Hepatocyte (in vitro differentiated cells): ENCODE data around the gene EYS.

Source experiments
- EZH2phosphoT487 ChIP-seq: fragments of 200-600 bp; sonication (generic); IDR thresholded peaks from one replicate; pipeline ENCODE4 v1.6.1; 2018; ENCODE audit warnings: antibody characterized with exemption, mild to moderate bottlenecking, low read depth, moderate library complexity; ENCODE audit not compliant: unreplicated experiment, severe bottlenecking
- TF ChIP-seq, protein P1 (sequence below): fragments of 200-600 bp; sonication (generic); IDR thresholded peaks from 2 replicates; pipeline ENCODE4 v1.5.1; 2016; ENCODE audit warnings: antibody characterized with exemption, mild to moderate bottlenecking; ENCODE audit not compliant: poor library complexity

DNA sequence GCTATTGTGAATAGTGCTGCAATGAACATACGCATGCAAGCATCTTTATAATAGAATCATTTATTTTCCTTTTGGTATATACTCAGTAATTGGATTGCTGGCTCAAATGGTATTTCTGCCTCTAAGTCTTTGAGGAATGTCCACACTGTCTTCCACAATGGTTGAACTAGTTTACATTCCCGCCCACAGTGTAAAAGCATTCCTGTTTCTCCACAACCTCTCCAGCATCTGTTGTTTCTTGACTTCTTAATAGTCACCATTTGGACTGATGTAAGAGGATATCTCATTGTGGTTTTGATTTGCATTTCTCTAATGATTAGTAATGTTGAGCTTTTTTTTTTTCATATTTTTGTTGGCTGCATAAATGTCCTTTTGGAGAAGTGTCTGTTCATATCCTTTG is 1862.7 kb downstream of the EYS start:
- TF ChIP-seq, protein P1, sequence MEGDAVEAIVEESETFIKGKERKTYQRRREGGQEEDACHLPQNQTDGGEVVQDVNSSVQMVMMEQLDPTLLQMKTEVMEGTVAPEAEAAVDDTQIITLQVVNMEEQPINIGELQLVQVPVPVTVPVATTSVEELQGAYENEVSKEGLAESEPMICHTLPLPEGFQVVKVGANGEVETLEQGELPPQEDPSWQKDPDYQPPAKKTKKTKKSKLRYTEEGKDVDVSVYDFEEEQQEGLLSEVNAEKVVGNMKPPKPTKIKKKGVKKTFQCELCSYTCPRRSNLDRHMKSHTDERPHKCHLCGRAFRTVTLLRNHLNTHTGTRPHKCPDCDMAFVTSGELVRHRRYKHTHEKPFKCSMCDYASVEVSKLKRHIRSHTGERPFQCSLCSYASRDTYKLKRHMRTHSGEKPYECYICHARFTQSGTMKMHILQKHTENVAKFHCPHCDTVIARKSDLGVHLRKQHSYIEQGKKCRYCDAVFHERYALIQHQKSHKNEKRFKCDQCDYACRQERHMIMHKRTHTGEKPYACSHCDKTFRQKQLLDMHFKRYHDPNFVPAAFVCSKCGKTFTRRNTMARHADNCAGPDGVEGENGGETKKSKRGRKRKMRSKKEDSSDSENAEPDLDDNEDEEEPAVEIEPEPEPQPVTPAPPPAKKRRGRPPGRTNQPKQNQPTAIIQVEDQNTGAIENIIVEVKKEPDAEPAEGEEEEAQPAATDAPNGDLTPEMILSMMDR, result no peak
- TF ChIP-seq EZH2phosphoT487, result no peak
